ENCODE measurements around the gene C10orf105. TPM values are rescaled to one million over a fixed set of nuclear protein-coding genes. Genes with fewer than 3 reads are reported as not detected.
A peak's percentile ranks its signal among the peaks of the same experiment; 100 is the strongest.

The C10orf105 gene
- polyA plus RNA-seq, 1 donor (not counting 4 experiments of a cell fraction or from before 2014, with no cell fraction given): not detected

DNA sequence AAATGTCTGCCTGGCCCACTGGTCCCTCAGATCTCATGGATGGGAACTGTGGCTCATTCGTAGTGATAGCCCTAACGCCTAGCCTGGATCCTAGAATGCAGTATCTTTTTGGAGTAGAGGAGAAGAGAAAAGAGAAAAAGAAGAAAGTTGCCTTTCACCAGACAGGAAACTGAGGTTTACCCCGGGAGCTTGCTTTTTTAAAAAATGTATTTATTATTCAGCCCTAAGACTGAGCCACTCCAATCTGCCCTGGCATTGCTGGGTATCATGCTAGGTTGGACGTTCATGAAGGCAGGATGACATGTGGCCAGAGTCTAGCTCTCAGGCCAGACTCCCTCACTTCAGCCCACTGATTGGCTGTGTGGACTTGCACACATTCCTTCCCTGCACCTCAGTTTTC is 21.5 kb upstream of the C10orf105 start:
- Histone ChIP-seq H3K27ac (ENCODE audit: control insufficient read depth, insufficient read depth, low read length) (no peak overlapping the region), H3K4me2 (ENCODE audit: control insufficient read depth, extremely low read depth, insufficient read depth, low read depth, low read length) (no peak overlapping the region), H4K20me1 (ENCODE audit: control insufficient read depth, extremely low read depth, insufficient read depth, low read length) (no peaks in the 10 kb centered on the region), H3K4me3 (ENCODE audit: control insufficient read depth in 2 of 3, extremely low read depth in 1 of 3, insufficient read depth in 2 of 3, low read depth in 1 of 3, low read length in 3 of 3) (no peak overlapping the region), H3K9me1 (ENCODE audit: control insufficient read depth, extremely low read depth, insufficient read depth, low read length) (no peaks in the 10 kb centered on the region), H3K79me2 (ENCODE audit: control insufficient read depth, insufficient read depth, low read length) (no peaks in the 10 kb centered on the region), H2AFZ (ENCODE audit: control insufficient read depth, low read length) (no peak overlapping the region), H3K9me3 (ENCODE audit: control insufficient read depth, low read depth, low read length) (no peaks in the 10 kb centered on the region), H3K27me3 (ENCODE audit: control insufficient read depth, extremely low read depth, insufficient read depth, low read length) (no peaks in the 10 kb centered on the region), H3K9ac (ENCODE audit: control insufficient read depth, extremely low read depth, insufficient read depth, low read length) (no peak overlapping the region), H3K4me1 (ENCODE audit: control insufficient read depth, extremely low read depth, insufficient read depth, low read length) (peaks cover 36% of the 10 kb centered on the region), H3K36me3 (ENCODE audit: control insufficient read depth in 2 of 2, extremely low read depth in 1 of 2, insufficient read depth in 2 of 2, low read length in 2 of 2) (no peaks in the 10 kb centered on the region)
- no peak for DNase-seq (ENCODE audit: low read depth, low spot score)
- TF ChIP-seq, protein P1, sequence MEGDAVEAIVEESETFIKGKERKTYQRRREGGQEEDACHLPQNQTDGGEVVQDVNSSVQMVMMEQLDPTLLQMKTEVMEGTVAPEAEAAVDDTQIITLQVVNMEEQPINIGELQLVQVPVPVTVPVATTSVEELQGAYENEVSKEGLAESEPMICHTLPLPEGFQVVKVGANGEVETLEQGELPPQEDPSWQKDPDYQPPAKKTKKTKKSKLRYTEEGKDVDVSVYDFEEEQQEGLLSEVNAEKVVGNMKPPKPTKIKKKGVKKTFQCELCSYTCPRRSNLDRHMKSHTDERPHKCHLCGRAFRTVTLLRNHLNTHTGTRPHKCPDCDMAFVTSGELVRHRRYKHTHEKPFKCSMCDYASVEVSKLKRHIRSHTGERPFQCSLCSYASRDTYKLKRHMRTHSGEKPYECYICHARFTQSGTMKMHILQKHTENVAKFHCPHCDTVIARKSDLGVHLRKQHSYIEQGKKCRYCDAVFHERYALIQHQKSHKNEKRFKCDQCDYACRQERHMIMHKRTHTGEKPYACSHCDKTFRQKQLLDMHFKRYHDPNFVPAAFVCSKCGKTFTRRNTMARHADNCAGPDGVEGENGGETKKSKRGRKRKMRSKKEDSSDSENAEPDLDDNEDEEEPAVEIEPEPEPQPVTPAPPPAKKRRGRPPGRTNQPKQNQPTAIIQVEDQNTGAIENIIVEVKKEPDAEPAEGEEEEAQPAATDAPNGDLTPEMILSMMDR (optimal IDR thresholded peaks at IDR 0.05 in 1 of 3, IDR thresholded peaks at IDR 0.05 in 1 of 3, conservative IDR thresholded peaks at IDR 0.05 in 1 of 3; ENCODE audit: extremely low read depth in 1 of 3, insufficient read depth in 2 of 3, low read length in 3 of 3): no peak
- no peak for TF ChIP-seq EZH2 (IDR thresholded peaks at IDR 0.05; ENCODE audit: low read length)
- FAIRE-seq: no peak
- dilution Hi-C loops (cut with MboI; ENCODE audit: extremely low pct_ligation_motif_present, low sequenced_read_pairs): no loop called here

DNA sequence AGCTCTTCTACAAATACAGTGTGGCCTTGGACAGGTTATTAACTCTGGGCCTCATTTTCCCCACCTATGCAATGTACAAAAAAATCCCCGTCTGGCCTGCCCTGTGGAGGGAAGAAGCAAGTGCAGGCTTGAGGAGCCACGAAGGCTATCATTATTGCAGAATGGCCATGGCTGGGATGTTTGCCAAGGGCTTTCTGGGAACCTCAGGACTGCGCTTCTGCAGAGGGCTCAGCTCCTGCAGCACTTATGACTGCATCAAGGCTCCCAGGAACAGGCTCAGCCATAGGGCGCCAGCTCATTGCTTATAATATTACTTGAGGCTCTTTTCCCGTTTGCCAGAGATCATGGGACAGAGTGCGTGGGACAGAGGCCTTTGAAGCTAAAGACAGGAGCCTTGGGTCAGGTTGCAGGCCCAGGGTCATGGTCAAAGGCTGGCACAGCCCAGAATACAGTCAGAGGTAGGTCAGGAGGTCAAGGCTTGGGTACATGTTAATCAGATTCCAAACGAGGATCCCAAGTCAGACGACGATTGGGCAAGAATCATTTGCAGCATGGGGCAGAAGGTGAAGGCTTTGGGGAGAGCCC is 20.6 kb upstream of the C10orf105 start:
- Histone ChIP-seq H3K4me2 (ENCODE audit: control insufficient read depth, extremely low read depth, insufficient read depth, low read depth, low read length) (no peak overlapping the region), H4K20me1 (ENCODE audit: control insufficient read depth, extremely low read depth, insufficient read depth, low read length) (no peaks in the 10 kb centered on the region), H3K9me3 (ENCODE audit: control insufficient read depth, low read depth, low read length) (no peaks in the 10 kb centered on the region), H2AFZ (ENCODE audit: control insufficient read depth, low read length) (no peak overlapping the region), H3K27ac (ENCODE audit: control insufficient read depth, insufficient read depth, low read length) (no peak overlapping the region), H3K4me3 (ENCODE audit: control insufficient read depth in 2 of 3, extremely low read depth in 1 of 3, insufficient read depth in 2 of 3, low read depth in 1 of 3, low read length in 3 of 3) (no peak overlapping the region), H3K36me3 (ENCODE audit: control insufficient read depth in 2 of 2, extremely low read depth in 1 of 2, insufficient read depth in 2 of 2, low read length in 2 of 2) (no peaks in the 10 kb centered on the region), H3K9ac (ENCODE audit: control insufficient read depth, extremely low read depth, insufficient read depth, low read length) (no peak overlapping the region), H3K9me1 (ENCODE audit: control insufficient read depth, extremely low read depth, insufficient read depth, low read length) (no peaks in the 10 kb centered on the region), H3K4me1 (ENCODE audit: control insufficient read depth, extremely low read depth, insufficient read depth, low read length) (peaks cover 36% of the 10 kb centered on the region), H3K79me2 (ENCODE audit: control insufficient read depth, insufficient read depth, low read length) (no peaks in the 10 kb centered on the region), H3K27me3 (ENCODE audit: control insufficient read depth, extremely low read depth, insufficient read depth, low read length) (no peaks in the 10 kb centered on the region)
- TF ChIP-seq EZH2 (IDR thresholded peaks at IDR 0.05; ENCODE audit: low read length): no peak
- TF ChIP-seq, protein P1 (optimal IDR thresholded peaks at IDR 0.05 in 1 of 3, IDR thresholded peaks at IDR 0.05 in 1 of 3, conservative IDR thresholded peaks at IDR 0.05 in 1 of 3; ENCODE audit: extremely low read depth in 1 of 3, insufficient read depth in 2 of 3, low read length in 3 of 3): no peak
- DNase-seq (ENCODE audit: low read depth, low spot score) (no peak), FAIRE-seq (peak; percentile 84)
- dilution Hi-C loops (cut with MboI; ENCODE audit: extremely low pct_ligation_motif_present, low sequenced_read_pairs): no loop called here

Data from keratinocyte (primary cell).